ENCODE measurements around the gene NVL. TPM values are rescaled to one million over a fixed set of nuclear protein-coding genes. Genes with fewer than 3 reads are reported as not detected.

The NVL gene
- polyA plus RNA-seq, 1 of the 3 experiments (the other 2 are of a cell fraction) = 12.4 TPM

GRCh38 chr1:224325959-224326358 lies 4.0 kb downstream of the NVL start:
- Histone ChIP-seq H2AFZ (ENCODE audit: low read depth) (no peak overlapping the region), H3K9me2 (no peaks in the 10 kb centered on the region), H3K4me2 (no peak overlapping the region), H3K9ac (no peak overlapping the region), H3K9me3 (no peaks in the 10 kb centered on the region), H3K4me3 (ENCODE audit: low read depth in 2 of 2, low read length in 1 of 2) (no peak overlapping the region), H3K79me2 (ENCODE audit: insufficient read depth) (peaks cover 81% of the 10 kb centered on the region), H3K27ac (ENCODE audit: low read depth in 2 of 2, low read length in 1 of 2) (no peak overlapping the region), H3K36me3 (replicated peaks in 1 of 2; ENCODE audit: control insufficient read depth in 1 of 2, insufficient read depth in 2 of 2, low read length in 1 of 2) (peaks cover 0 to 7% of the 10 kb centered on the region in 2 experiments), H3F3A (replicated peaks; ENCODE audit: insufficient read depth) (peaks cover 12% of the 10 kb centered on the region), H4K20me1 (ENCODE audit: insufficient read depth) (no peaks in the 10 kb centered on the region), H3K4me1 (ENCODE audit: control insufficient read depth in 1 of 2, insufficient read depth in 2 of 2, low read depth in 1 of 2, low read length in 1 of 2) (peaks cover 3 to 4% of the 10 kb centered on the region in 2 experiments; a peak in 3 of 4 replicates), H3K27me3 (ENCODE audit: insufficient read depth) (no peaks in the 10 kb centered on the region)
- TF ChIP-seq PBX3 (IDR thresholded peaks at IDR 0.05) = no peak
- no peak for TF ChIP-seq EP300 (IDR thresholded peaks at IDR 0.05; ENCODE audit: borderline replicate concordance in 1 of 2, low read depth in 1 of 2, low read length in 1 of 2)
- TF ChIP-seq FOXJ3 (CRISPR knock-in tag; IDR thresholded peaks at IDR 0.05) = no peak
- no peak for TF ChIP-seq EZH2phosphoT487 (IDR thresholded peaks at IDR 0.05; ENCODE audit: borderline replicate concordance, low read depth)
- TF ChIP-seq GABPA (IDR thresholded peaks at IDR 0.05; ENCODE audit: low read depth) = no peak
- no peak for TF ChIP-seq RFX5 (IDR thresholded peaks at IDR 0.05; ENCODE audit: low read length)
- TF ChIP-seq TAF1 (IDR thresholded peaks at IDR 0.05; ENCODE audit: borderline replicate concordance, low read depth, low read length) = no peak
- no peak for TF ChIP-seq POLR2AphosphoS5 (IDR thresholded peaks at IDR 0.05; ENCODE audit: low read depth, low read length)
- no peak for TF ChIP-seq CHD2 (IDR thresholded peaks at IDR 0.05; ENCODE audit: low read length, partially characterized antibody)
- ChIA-PET CTCF (interaction anchor here (1.1 kb wide), 1 partner anchor 21 kb away, joined by 3 read pairs; no protein-coding TSS in a partner anchor), POLR2A (no interaction called here)
- no peak for DNase-seq
- 7% methylated on average over 1 of the region's 1 CpG for WGBS (ENCODE audit: low lambda C conversion rate)

GRCh38 chr1:224321706-224322105 lies 8.3 kb downstream of the NVL start:
- no peak overlapping the region for H3K4me3 ChIP-seq (ENCODE audit: low read depth in 2 of 2, low read length in 1 of 2)
- H3K9me2 ChIP-seq = no peaks in the 10 kb centered on the region
- ChIA-PET CTCF (no interaction called here), POLR2A (no interaction called here)
- H3K9me3 ChIP-seq = no peaks in the 10 kb centered on the region
- peaks cover 61% of the 10 kb centered on the region for H3K79me2 ChIP-seq (ENCODE audit: insufficient read depth)
- no peak overlapping the region for H2AFZ ChIP-seq (ENCODE audit: low read depth)
- H3K36me3 ChIP-seq (replicated peaks in 1 of 2; ENCODE audit: control insufficient read depth in 1 of 2, insufficient read depth in 2 of 2, low read length in 1 of 2) = peaks cover 5 to 14% of the 10 kb centered on the region in 2 experiments
- DNase-seq = no peak
- H3K27ac ChIP-seq (ENCODE audit: low read depth in 2 of 2, low read length in 1 of 2) = no peak overlapping the region
- H3K27me3 ChIP-seq (ENCODE audit: insufficient read depth) = no peaks in the 10 kb centered on the region
- no peaks in the 10 kb centered on the region for H3K4me1 ChIP-seq (ENCODE audit: control insufficient read depth in 1 of 2, insufficient read depth in 2 of 2, low read depth in 1 of 2, low read length in 1 of 2)
- TF ChIP-seq REST (IDR thresholded peaks at IDR 0.05; ENCODE audit: low read depth, low read length) (no peak), IRF3 (IDR thresholded peaks at IDR 0.05; ENCODE audit: low read depth, low read length) (no peak), SMC3 (IDR thresholded peaks at IDR 0.05; ENCODE audit: low read depth, low read length) (no peak), JUND (IDR thresholded peaks at IDR 0.05) (no peak), EZH2phosphoT487 (IDR thresholded peaks at IDR 0.05; ENCODE audit: borderline replicate concordance, low read depth) (no peak), ELF1 (IDR thresholded peaks at IDR 0.05) (no peak), NFIC (IDR thresholded peaks at IDR 0.05; ENCODE audit: borderline replicate concordance) (no peak), RCOR1 (IDR thresholded peaks at IDR 0.05; ENCODE audit: low read length) (no peak), NRF1 (IDR thresholded peaks at IDR 0.05; ENCODE audit: low read depth, low read length) (no peak), YY1 (IDR thresholded peaks at IDR 0.05; ENCODE audit: low read depth) (no peak), CTCF (IDR thresholded peaks at IDR 0.05) (no peak)
- no peak overlapping the region for H3K4me2 ChIP-seq
- 94% methylated on average over 2 of the region's 2 CpGs for WGBS (ENCODE audit: low lambda C conversion rate)
- no peaks in the 10 kb centered on the region for H4K20me1 ChIP-seq (ENCODE audit: insufficient read depth)
- H3F3A ChIP-seq (replicated peaks; ENCODE audit: insufficient read depth) = no peaks in the 10 kb centered on the region
- no peak overlapping the region for H3K9ac ChIP-seq

Data from SK-N-SH (cell line).